ENCODE results near the gene SLCO1C1.
A peak's percentile ranks its signal among the peaks of the same experiment; 100 is the strongest.
"Not testable (repeated sequence)": the region's sequence is repeated elsewhere in the genome, so short reads cannot be mapped to it uniquely, and the experiment has no call there.

Gene SLCO1C1, protein sequence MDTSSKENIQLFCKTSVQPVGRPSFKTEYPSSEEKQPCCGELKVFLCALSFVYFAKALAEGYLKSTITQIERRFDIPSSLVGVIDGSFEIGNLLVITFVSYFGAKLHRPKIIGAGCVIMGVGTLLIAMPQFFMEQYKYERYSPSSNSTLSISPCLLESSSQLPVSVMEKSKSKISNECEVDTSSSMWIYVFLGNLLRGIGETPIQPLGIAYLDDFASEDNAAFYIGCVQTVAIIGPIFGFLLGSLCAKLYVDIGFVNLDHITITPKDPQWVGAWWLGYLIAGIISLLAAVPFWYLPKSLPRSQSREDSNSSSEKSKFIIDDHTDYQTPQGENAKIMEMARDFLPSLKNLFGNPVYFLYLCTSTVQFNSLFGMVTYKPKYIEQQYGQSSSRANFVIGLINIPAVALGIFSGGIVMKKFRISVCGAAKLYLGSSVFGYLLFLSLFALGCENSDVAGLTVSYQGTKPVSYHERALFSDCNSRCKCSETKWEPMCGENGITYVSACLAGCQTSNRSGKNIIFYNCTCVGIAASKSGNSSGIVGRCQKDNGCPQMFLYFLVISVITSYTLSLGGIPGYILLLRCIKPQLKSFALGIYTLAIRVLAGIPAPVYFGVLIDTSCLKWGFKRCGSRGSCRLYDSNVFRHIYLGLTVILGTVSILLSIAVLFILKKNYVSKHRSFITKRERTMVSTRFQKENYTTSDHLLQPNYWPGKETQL

DNA sequence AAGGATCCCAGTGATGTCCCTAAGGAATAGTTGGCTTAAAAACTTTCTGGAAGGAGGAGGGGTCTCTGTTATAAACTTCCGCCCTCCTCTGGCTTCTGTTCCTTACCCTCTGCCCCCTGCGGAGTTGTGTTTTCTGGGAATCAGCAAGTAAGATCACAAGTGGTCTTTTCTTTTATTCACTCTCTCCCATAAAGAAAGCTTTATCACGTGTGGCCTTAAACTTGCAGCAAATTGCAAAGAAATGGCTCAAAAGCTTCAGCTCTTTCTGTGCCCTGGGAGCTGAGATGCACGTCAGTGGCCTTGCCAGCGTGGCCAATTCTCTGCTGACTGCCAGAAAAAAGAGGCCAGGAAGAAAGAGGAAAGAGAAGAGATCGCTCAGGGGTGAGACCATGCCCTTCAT, at the start of gene SLCO1C1:
TSS of gene SLCO1C1 (plus strand) at position 101 of the 400 bp plus-strand sequence. CDS start 4,245 bp downstream, outside the sequence.
- no peak for DNase-seq

DNA sequence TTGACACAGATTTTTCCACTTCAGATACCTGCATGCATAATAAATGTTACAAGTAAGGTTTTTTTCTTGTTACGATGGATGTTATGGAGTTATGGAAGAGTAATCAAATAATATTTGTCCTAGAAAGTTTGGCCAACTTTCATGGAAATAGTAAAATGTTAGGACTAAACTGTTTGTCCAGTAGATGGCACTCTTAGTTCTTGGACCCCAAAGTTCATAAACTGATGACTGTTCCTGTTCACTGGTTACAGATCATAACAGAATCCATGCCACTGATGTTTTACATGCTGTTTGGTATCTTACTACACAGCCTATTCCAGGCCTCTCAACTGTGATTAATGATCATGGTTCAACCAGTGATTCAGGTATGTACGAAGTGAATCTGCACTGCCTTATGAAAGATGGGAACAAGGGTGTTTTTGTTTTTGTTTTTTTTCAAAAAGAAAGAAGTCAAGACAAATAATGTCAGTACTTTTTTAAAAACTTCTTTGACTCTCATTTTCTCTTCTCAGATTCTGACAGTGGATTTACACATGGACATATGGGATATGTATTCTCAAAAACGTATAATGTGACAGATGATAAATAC, 48.8 kb upstream of the SLCO1C1 start:
- peak in 1 of 2 experiments; percentile 16 for DNase-seq

DNA sequence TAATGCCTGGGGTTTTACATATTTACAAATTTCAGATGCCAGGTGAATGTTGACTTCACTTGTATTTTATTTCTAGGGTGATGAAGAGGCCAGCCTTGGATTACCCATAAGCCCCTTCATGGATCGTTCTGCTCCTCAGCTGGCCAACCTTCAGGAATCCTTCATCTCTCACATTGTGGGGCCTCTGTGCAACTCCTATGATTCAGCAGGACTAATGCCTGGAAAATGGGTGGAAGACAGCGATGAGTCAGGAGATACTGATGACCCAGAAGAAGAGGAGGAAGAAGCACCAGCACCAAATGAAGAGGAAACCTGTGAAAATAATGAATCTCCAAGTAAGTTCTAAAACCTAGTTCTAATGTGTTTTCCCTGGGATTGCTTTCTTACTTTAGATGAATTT, 41.3 kb upstream of the SLCO1C1 start:
- no peak for DNase-seq

DNA sequence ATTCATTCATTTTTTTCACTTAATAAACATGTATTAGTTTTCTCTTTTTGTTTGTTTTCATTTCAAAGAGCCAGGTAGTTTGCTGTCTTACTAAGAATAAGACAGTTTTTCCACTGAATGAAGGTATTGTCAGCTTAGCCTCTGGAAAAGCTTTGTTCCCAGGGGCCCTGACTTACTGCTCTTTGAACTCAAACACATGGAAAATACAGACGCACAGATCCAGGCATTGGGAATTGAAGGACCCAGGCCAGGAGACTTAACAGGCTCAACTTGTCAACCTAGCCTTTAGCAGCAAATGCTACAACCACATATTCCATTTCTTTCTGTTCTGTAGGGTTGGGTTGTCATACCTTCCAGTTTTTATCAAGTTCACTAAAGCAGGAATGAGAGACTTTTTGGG, 38.5 kb upstream of the SLCO1C1 start:
- DNase-seq, result no peak

DNA sequence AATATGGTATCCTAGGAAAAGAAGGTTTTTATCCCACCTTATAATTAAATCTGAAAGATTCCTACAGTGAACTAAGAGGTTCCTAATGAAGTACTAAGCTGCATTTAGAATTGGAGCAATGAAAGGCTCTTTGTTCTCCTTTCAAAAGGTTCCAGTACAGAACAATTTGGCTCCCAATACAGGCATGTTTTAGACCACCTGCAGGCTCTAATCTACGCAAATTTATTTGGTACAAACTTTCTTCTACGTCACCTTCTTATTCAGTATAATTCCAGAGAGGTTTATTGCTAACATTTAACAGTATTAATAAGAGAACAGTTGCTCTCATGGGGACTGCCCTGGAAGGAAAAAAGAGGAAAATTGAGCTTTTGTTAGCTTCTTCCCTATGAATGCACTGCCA, 37.6 kb upstream of the SLCO1C1 start:
- DNase-seq, result no peak

- no peak for DNase-seq
Measured at GRCh38 chr12:20681334-20681733, 13.8 kb upstream of the SLCO1C1 start.

DNA sequence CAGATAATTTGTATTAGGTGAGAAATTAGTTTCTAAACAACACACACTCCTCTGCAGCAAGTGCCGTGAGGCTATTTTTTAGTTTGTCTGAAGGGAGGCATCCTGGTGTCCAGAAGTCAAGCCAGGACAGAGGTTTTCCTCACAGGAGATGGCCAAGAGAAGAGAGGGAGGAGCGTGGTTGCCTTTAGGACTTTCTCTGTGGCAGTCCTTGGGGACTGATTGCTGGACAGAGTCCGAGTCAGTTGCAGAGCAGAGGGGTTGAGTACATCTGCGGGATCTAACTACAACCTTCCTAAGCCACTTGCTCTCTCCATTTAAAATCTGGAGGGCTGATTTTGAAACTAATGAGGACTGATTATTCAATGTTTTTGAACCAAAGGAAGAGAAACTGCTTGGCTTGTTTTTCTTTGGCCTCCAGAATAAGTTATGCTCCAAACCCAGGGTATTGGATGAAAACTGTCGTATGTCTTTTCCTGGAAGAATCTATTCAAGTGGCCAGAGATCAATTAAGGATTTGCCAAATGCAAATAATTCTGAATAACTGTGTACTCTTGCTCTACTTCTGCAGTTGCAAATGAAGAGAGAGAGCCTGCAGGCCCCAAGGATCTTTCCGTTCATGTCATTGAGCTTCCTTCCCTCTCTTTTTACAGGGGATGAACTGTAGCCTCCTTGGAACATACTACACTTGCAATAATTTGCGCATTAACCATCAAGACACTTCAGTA, 1.2 kb downstream of the SLCO1C1 start:
- no peak for DNase-seq

- no peak for DNase-seq
Measured at GRCh38 chr12:20701106-20701505, 6.0 kb downstream of the SLCO1C1 start.

DNA sequence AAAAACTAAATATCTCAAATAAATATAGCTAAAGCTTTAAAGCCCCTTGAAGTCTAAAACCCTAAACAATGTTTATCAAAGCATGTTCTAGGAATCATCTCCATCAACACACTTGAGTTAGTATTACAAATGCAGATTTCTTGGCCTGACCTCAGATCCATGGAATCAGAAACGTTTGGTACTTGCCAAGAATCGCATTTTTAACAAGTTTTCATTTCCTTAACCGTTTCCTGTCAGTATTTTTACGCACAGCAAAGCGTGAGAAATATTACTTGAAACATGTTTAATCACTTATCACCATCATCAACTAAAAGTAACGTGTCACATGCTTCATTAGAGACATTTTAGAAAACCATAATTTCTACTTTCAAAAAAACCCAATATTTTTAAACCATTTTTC, 9.7 kb downstream of the SLCO1C1 start:
- no peak for DNase-seq

- no peak for DNase-seq
Measured at GRCh38 chr12:20711846-20712245, 16.7 kb downstream of the SLCO1C1 start.

GRCh38 chr12:20716037-20716436, 20.9 kb downstream of the SLCO1C1 start:
- DNase-seq, result no peak

DNA sequence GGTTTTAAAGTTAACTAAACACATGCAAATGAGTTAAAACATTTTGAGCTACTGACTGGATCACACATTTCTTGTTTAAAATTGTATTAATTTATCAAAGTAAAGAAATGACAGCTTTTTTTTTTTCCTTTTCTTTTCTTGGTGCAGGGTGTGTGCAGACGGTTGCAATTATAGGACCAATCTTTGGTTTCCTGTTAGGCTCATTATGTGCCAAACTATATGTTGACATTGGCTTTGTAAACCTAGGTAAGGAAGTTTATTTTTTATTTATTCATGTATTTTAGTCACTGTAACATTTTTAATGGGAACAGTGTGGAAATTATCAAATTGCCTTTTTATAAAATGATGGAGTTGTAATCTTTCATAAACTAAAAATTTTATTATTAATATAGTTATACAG, 21.9 kb downstream of the SLCO1C1 start:
- DNase-seq, result no peak

DNA sequence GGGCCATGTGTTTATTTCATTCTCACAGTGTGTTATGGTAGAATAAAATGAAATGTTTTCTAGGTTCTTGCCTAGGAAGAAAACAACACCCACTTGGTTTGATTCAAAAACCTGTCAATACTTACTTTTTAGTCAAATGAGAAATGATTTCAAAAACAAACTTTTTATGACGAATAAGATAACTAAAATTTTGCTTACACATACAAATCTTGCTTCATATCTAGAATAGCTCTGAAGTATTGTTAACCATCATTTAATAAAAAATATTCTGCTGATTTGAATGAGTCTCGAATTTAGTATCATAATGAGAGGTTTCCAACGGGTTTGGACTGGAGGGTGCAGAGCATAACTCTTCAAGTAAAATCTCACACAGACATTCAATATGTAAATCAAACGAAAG, 23.2 kb downstream of the SLCO1C1 start:
- no peak for DNase-seq

DNA sequence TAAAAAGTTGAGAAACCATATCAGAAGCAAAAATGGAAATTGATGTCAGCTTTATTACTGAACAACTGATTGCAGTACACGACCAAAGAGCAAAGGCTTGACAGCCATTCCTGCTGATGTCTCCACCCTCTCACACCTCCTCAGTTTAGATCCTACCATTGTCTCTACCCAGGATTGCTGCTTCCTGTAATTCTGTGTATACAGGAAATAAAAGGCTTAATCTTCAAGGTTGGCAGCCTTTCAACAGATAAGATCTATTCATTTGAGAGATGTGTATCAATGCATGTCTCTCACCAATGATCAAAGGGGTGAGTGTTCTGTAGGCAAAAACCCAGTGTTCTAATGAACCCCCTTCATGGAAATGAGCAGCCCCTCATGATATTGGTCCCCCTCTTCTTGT, 27.0 kb downstream of the SLCO1C1 start:
- DNase-seq, result no peak

GRCh38 chr12:20731274-20731673, 36.1 kb downstream of the SLCO1C1 start:
- no peak for DNase-seq

DNA sequence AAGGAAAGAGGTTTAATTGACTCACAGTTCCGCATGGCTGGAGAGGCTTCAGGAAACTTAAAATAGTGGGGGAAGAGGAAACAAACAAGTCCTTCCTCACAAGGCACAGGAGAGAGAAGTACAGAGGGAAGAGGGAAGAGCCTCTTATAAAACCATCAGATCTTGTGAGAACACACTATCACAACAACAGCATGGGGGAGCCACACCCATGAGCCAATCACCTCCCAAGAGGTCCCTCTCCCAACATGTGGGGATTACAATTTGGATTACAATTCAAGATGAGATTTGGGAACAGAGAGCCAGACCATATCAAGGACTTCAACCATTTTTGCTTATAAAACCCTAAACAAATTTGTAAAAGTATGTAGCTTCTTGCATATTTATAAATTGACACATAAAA, 45.8 kb downstream of the SLCO1C1 start:
- DNase-seq, result no peak

GRCh38 chr12:20748198-20748597, 53.1 kb downstream of the SLCO1C1 start:
- no peak for DNase-seq

- DNase-seq, result no peak
Measured at GRCh38 chr12:20751046-20751445, 55.9 kb downstream of the SLCO1C1 start.

DNA sequence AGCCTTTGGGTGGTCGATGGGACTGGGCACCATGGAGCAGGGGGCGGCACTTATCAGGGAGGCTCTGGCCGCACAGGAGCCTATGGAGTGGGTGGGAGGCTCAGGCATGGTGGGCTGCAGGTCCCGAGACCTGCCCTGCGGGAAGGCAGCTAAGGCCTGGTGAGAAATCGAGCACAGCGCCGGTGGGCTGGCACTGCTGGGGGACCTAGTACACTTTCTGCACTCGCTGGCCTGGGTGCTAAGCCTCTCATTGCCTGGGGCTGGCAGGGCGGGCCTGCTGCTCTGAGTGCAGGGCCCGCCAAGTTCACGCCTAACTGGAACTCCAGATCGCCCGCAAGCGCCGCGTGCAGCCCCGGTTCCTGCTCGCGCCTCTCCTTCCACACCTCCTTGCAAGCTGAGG, 82.3 kb downstream of the SLCO1C1 start:
- no peak for DNase-seq

DNA sequence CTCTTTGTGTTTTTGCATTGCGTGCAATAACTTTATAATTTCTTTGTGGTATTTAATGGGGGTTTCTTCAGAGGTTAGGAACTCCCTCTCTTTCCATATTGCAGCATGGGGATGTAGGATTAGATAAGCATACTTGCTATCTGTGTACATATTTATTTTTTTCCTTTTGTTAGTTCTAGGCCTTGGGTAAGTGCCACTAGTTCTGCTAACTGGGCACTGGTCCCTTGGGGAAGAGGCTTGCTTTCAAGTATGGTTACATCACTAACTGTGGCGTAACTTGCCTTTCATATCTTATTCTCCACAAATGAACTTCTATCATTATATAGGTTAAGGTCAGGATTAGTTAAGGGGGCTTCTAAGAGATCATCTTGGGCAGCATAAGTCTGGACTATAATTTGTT, 83.8 kb downstream of the SLCO1C1 start:
- DNase-seq, result peak in 1 of 2 experiments; percentile 2

- DNase-seq, result not testable (repeated sequence)
Measured at GRCh38 chr12:20779971-20780370, 84.8 kb downstream of the SLCO1C1 start.

DNA sequence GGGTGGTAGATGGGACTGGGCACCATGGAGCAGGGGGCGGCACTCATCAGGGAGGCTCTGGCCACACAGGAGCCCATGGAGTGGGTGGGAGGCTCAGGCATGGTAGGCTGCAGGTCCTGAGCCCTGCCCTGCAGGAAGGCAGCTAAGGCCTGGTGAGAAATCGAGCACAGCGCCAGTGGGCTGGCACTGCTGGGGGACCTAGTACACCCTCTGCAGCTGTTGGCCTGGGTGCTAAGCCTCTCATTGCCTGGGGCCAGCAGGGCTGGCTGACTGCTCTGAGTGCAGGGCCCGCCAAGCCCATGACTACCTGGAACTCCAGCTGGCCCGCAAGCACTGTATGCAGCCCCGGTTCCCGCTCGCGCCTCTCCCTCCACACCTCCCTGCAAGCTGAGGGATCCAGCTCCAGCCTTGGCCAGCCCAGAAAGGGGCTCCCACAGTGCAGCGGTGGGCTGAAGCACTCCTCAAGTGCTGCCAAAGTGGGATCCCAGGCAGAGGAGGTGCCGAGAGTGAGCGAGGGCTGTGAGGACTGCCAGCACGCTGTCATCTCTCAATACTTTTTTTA, 88.7 kb downstream of the SLCO1C1 start:
- DNase-seq, result not testable (repeated sequence)

GRCh38 chr12:20792971-20793370, 97.8 kb downstream of the SLCO1C1 start:
- no peak for DNase-seq
